HEK293T (cell line): ENCODE measurements around the gene AQP10.
"Not testable (repeated sequence)": the region's sequence is repeated elsewhere in the genome, so short reads cannot be mapped to it uniquely, and the experiment has no call there.

Experiments
- BHLHE40 ChIP-seq: fragments of 450-650 bp; IDR thresholded peaks from 2 replicates; pipeline ENCODE4 v1.6.1; 2016; ENCODE audit warnings: mild to moderate bottlenecking, moderate library complexity, borderline replicate concordance
- CTBP1 ChIP-seq: fragments of 450-650 bp; IDR thresholded peaks from 2 replicates; pipeline ENCODE4 v1.6.1; 2016; ENCODE audit warnings: borderline replicate concordance
- FOXM1 ChIP-seq: fragments of 450-650 bp; IDR thresholded peaks from 2 replicates; pipeline ENCODE4 v1.6.1; 2017; ENCODE audit warnings: mild to moderate bottlenecking, borderline replicate concordance
- PKNOX1 ChIP-seq: fragments of 450-650 bp; IDR thresholded peaks from 2 replicates; pipeline ENCODE4 v1.6.1; 2016
- SP1 ChIP-seq: fragments of 450-650 bp; IDR thresholded peaks from 2 replicates; pipeline ENCODE4 v1.6.1; 2017
- TARDBP ChIP-seq: fragments of 450-650 bp; IDR thresholded peaks from 2 replicates; pipeline ENCODE4 v1.6.1; 2016
- ZNF384 ChIP-seq: fragments of 450-650 bp; IDR thresholded peaks from 2 replicates; pipeline ENCODE4 v1.6.1; 2016

- not testable (repeated sequence) for TF ChIP-seq FOXM1, SP1, ZNF384, TARDBP, PKNOX1, CTBP1, BHLHE40
These were observed 11.8 kb upstream of the AQP10 start for GRCh38 chr1:154309136-154309535.
